ENCODE measurements around the gene AHDC1. TPM values are rescaled to one million over a fixed set of nuclear protein-coding genes. Genes with fewer than 3 reads are reported as not detected.

Gene AHDC1
- total and polyA plus RNA-seq, 12 donors: 17.0 to 53.1 (median 40.7) TPM

- peak in 4 of 9 donors; percentile 16 to 58 (median 50) for TF ChIP-seq CTCF (IDR thresholded peaks at IDR 0.05)
- Histone ChIP-seq H3K9me3 (no peaks in the 10 kb centered on the region), H3K27ac (peak overlapping the region; percentile 73 to 98 (median 93)), H3K27me3 (peaks cover 0 to 20% (median 0%) of the 10 kb centered on the region in 7 donors), H3K36me3 (no peaks in the 10 kb centered on the region), H3K4me3 (peak overlapping the region; percentile 28 to 57 (median 51)), H3K4me1 (peaks cover 65 to 96% (median 84%) of the 10 kb centered on the region in 9 donors)
- WGBS, 2 donors: 3 to 5% methylated on average over 31 to 43 of the region's 44 CpGs
- DNase-seq: peak; percentile 82 to 84
- intact Hi-C loops (cut with DNase I): loop anchor here in 1 of 10 donors (2.0 kb wide), 1 partner anchor 19 kb away; no protein-coding TSS in a partner anchor
- ATAC-seq: peak; percentile 74 to 89 (median 76)
Measured at GRCh38 chr1:27575840-27576331, 28.1 kb downstream of the AHDC1 start.

GRCh38 chr1:27574871-27575831 is 28.8 kb downstream of the AHDC1 start:
- Histone ChIP-seq H3K9me3 (no peaks in the 10 kb centered on the region), H3K27ac (peak overlapping the region; percentile 73 to 98 (median 93)), H3K4me3 (peak overlapping the region; percentile 28 to 57 (median 51)), H3K4me1 (peaks cover 67 to 96% (median 84%) of the 10 kb centered on the region in 9 donors), H3K27me3 (peaks cover 0 to 20% (median 0%) of the 10 kb centered on the region in 7 donors), H3K36me3 (no peaks in the 10 kb centered on the region)
- peak; percentile 51 to 83 (median 66) for ATAC-seq
- DNase-seq: peak; percentile 84 to 85
- WGBS, 2 donors: 3 to 5% methylated on average over 70 to 83 of the region's 83 CpGs
- TF ChIP-seq CTCF (IDR thresholded peaks at IDR 0.05): peak in 7 of 9 donors; percentile 29 to 58 (median 37)
- intact Hi-C loops (cut with DNase I): no loop called here

- no peaks in the 10 kb centered on the region for H3K9me3 ChIP-seq
- peaks cover 0 to 20% (median 0%) of the 10 kb centered on the region in 7 donors for H3K27me3 ChIP-seq
- H3K4me1 ChIP-seq: peaks cover 64 to 96% (median 89%) of the 10 kb centered on the region in 9 donors
- WGBS, 2 donors: 53 to 55% methylated on average over 8 of the region's 8 CpGs
- ATAC-seq (no peak), DNase-seq (peak in 1 of 2 donors; percentile 47)
- TF ChIP-seq CTCF (IDR thresholded peaks at IDR 0.05): no peak
- no peaks in the 10 kb centered on the region for H3K36me3 ChIP-seq
- peak overlapping the region in 5 of 10 donors; percentile 52 to 57 (median 53) for H3K4me3 ChIP-seq
- peak overlapping the region; percentile 73 to 98 (median 93) for H3K27ac ChIP-seq
- intact Hi-C loops (cut with DNase I): no loop called here
Measured at GRCh38 chr1:27574001-27574781, 29.8 kb downstream of the AHDC1 start.
